Right atrium auricular region (tissue), 2 donors: ENCODE data around the gene PCDH1. TPM values are rescaled to one million over a fixed set of nuclear protein-coding genes. Genes with fewer than 3 reads are reported as not detected.

Source experiments
- DNase-seq: peaks from one replicate; pipeline ENCODE4 v3.0.0-alpha.2; 2019; ENCODE audit warnings: low spot score
- H3K27ac ChIP-seq, 2 donors: fragments of 200-600 bp; sonication (generic); 1 replicate in 1 of 2; 2 replicates in 1 of 2; pipeline ENCODE4 v1.5.1; 2016 to 2019
- H3K27me3 ChIP-seq, 2 donors: fragments of 200-600 bp; sonication (generic); one replicate each; pipeline versions ENCODE4 v1.5.1 to v1.6.0; 2017 to 2019
- H3K36me3 ChIP-seq: fragments of 200-600 bp; sonication (generic); one replicate; pipeline ENCODE4 v1.5.1; 2016
- H3K4me1 ChIP-seq, 2 donors: fragments of 200-600 bp; sonication (generic); one replicate each; pipeline versions ENCODE4 v1.5.1 to v1.6.0; 2017 to 2019
- H3K4me3 ChIP-seq, 2 donors: fragments of 200-600 bp; sonication (generic); 1 replicate in 1 of 2; 2 replicates in 1 of 2; pipeline ENCODE4 v1.5.1; 2017 to 2019; ENCODE audit warnings: mild to moderate bottlenecking in 1 of 2, moderate library complexity in 1 of 2
- H3K9me3 ChIP-seq, 2 donors: fragments of 200-600 bp; sonication (generic); one replicate each; pipeline ENCODE4 v1.5.1; 2019
- CTCF ChIP-seq, 2 donors: fragments of 200-600 bp; sonication (generic); IDR thresholded peaks; one replicate each; pipeline ENCODE4 v1.5.1; 2019; ENCODE audit warnings: antibody characterized with exemption in 2 of 2
- total RNA-seq, 2 donors: library from RNA; depleted of rRNA; stranded (reverse); fragments of >200 nt; gene quantifications; one replicate each; pipeline ENCODE4 v1.1.0, GENCODE V29; 2016

The PCDH1 gene
- total RNA-seq, 2 donors from 2014 or later = 22.1 to 25.3 TPM

- Histone ChIP-seq H3K36me3 (no peaks in the 10 kb centered on the region), H3K4me1 (peaks cover 0 to 13% of the 10 kb centered on the region in 2 donors), H3K27me3 (no peaks in the 10 kb centered on the region), H3K4me3 (peak overlapping the region; percentile 25 to 44), H3K27ac (no peak overlapping the region), H3K9me3 (no peaks in the 10 kb centered on the region)
- peak; percentile 63 for DNase-seq
- peak in 1 of 2 donors; percentile 69 for TF ChIP-seq CTCF (IDR thresholded peaks at IDR 0.05)
Observed at GRCh38 chr5:141914199-141914743, 36.1 kb upstream of the PCDH1 start.

DNA sequence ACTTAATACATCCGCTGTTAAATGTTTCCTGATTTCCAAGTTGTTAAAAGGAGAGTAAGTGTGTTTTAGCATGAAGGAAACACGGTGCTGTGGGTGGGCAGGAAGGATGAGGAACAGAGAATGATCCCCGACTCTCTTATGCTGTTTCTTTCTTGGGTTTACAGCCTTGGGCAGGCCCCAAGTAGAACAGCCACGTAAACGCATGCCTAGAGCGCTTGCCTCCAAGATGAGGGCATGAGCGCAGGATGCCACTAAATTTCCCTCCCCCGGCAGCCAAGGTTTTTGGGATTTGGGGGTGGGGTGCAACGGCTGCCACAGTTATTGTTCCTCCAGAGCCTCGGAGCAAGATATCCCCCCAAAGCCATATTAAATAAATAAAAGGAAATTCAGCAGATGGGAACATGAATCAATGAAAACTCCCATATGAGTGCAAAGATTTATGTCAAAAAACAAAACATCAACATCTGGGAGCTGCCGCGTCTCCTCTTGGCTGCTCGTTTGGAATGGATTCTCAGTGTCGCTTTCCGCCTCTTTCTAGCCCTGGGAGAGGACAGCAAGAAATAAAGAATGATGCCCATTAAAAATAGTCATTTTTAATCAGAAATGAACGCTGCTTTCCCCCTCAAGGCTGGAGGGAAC is 35.5 kb upstream of the PCDH1 start:
- no peak for TF ChIP-seq CTCF (IDR thresholded peaks at IDR 0.05)
- no peaks in the 10 kb centered on the region for H3K27me3 ChIP-seq
- H3K27ac ChIP-seq = no peak overlapping the region
- peaks cover 0 to 11% of the 10 kb centered on the region in 2 donors for H3K4me1 ChIP-seq
- DNase-seq = no peak
- no peaks in the 10 kb centered on the region for H3K9me3 ChIP-seq
- H3K4me3 ChIP-seq = peak overlapping the region; percentile 25 to 44
- H3K36me3 ChIP-seq = no peaks in the 10 kb centered on the region

- Histone ChIP-seq H3K4me1 (peaks cover 0 to 11% of the 10 kb centered on the region in 2 donors), H3K9me3 (no peaks in the 10 kb centered on the region)
Observed at GRCh38 chr5:141910271-141910673, 32.1 kb upstream of the PCDH1 start.

DNA sequence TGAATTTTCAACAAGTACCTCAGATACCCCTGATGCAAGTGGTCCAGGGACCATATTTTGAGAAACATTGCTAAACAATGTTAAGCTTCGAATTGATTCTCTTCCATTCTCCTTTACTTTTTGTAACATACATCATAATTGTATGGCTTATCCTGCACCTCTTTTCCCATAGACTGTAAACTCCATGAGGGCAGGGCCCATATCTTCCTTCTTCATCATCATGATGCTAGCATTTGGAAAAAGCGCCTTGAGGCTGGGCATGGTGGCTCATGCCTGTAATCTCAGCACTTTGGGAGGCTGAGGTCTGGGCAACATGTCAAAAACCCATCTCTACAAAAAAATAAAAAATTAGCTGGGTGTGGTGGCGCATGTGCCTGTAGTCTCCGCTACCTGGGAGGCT is 31.0 kb upstream of the PCDH1 start:
- no peak for TF ChIP-seq CTCF (IDR thresholded peaks at IDR 0.05)
- H3K27ac ChIP-seq = no peak overlapping the region
- H3K4me1 ChIP-seq = peaks cover 0 to 8% of the 10 kb centered on the region in 2 donors
- H3K36me3 ChIP-seq = no peaks in the 10 kb centered on the region
- no peaks in the 10 kb centered on the region for H3K27me3 ChIP-seq
- DNase-seq = no peak
- no peaks in the 10 kb centered on the region for H3K9me3 ChIP-seq
- H3K4me3 ChIP-seq = no peak overlapping the region

More at GRCh38 chr5:141910271-141910673, 32.1 kb upstream of the PCDH1 start:
- no peak for TF ChIP-seq CTCF (IDR thresholded peaks at IDR 0.05)
- no peak for DNase-seq
- Histone ChIP-seq H3K27me3 (no peaks in the 10 kb centered on the region), H3K27ac (no peak overlapping the region), H3K36me3 (no peaks in the 10 kb centered on the region), H3K4me3 (no peak overlapping the region)

GRCh38 chr5:141908796-141909195 is 30.6 kb upstream of the PCDH1 start:
- TF ChIP-seq CTCF (IDR thresholded peaks at IDR 0.05) = no peak
- Histone ChIP-seq H3K27me3 (no peaks in the 10 kb centered on the region), H3K9me3 (no peaks in the 10 kb centered on the region), H3K4me3 (no peak overlapping the region), H3K4me1 (peaks cover 0 to 4% of the 10 kb centered on the region in 2 donors), H3K27ac (no peak overlapping the region), H3K36me3 (no peaks in the 10 kb centered on the region)
- DNase-seq = no peak
